Heart left ventricle (tissue), 16 donors: ENCODE results near the gene SPON2. TPM values are rescaled to one million over a fixed set of nuclear protein-coding genes. Genes with fewer than 3 reads are reported as not detected.

Source experiments
- ATAC-seq, 4 donors: fragments of 200-7000 bp; cut with Tn5 transposase; one replicate each; pipeline ENCODE4 v1.9.1; 2020 to 2022; ENCODE audit warnings: moderate library complexity in 4 of 4, mild to moderate bottlenecking in 3 of 4, moderate number of reproducible peaks in 1 of 4
- DNase-seq, 5 donors: peaks; one replicate each; pipeline ENCODE4 v3.0.0-alpha.2; 2020
- H3K27ac ChIP-seq, 12 donors: fragments of 200-600 bp; sonication (generic) in 4 of 12; one replicate each; pipeline versions ENCODE4 v1.5.0 to v1.8.0; 2016 to 2022; ENCODE audit warnings: mild to moderate bottlenecking in 2 of 12
- H3K27me3 ChIP-seq, 9 donors: fragments of 200-600 bp; sonication (generic) in 2 of 9; one replicate each; pipeline versions ENCODE4 v1.5.1 to v1.8.0; 2016 to 2022; ENCODE audit warnings: mild to moderate bottlenecking in 3 of 9
- H3K36me3 ChIP-seq, 9 donors: fragments of 200-600 bp; sonication (generic) in 2 of 9; one replicate each; pipeline versions ENCODE4 v1.5.0 to v1.8.0; 2018 to 2022; ENCODE audit warnings: mild to moderate bottlenecking in 2 of 9
- H3K4me1 ChIP-seq, 12 donors: fragments of 200-600 bp; sonication (generic) in 4 of 12; one replicate each; pipeline versions ENCODE4 v1.5.0 to v1.8.0; 2016 to 2022; ENCODE audit warnings: mild to moderate bottlenecking in 3 of 12
- H3K4me3 ChIP-seq, 12 donors: fragments of 200-600 bp; sonication (generic) in 4 of 12; one replicate each; pipeline versions ENCODE4 v1.5.0 to v1.8.0; 2017 to 2022; ENCODE audit warnings: mild to moderate bottlenecking in 9 of 12, moderate library complexity in 4 of 12
- H3K9me3 ChIP-seq, 12 donors: fragments of 200-600 bp; sonication (generic) in 4 of 12; one replicate each; pipeline versions ENCODE4 v1.5.0 to v1.8.0; 2016 to 2022; ENCODE audit warnings: mild to moderate bottlenecking in 1 of 12
- POLR2A ChIP-seq, 2 donors: fragments of 450-650 bp; IDR thresholded peaks; one replicate each; pipeline ENCODE4 v1.6.1; 2017; ENCODE audit warnings: antibody characterized with exemption in 2 of 2, mild to moderate bottlenecking in 2 of 2, moderate library complexity in 2 of 2
- WGBS, 4 donors: extraction: QIAGEN DNeasy Blood & Tissue Kit in 2 of 4; methylation state at CpG; one replicate each; pipeline versions ENCODE4 v1.1.5 to v1.1.7; 2013 to 2018; 5-methylcytosine and 5-hydroxymethylcytosine counted together
- intact Hi-C, 10 donors: fragments of 100-400 bp; cut with DNase I; formaldehyde crosslinking; loops; one replicate each; pipeline versions ENCODE4 v1.11.1 to v1.14.2; 2022
- polyA plus RNA-seq, 2 donors: library from polyadenylated mRNA; stranded (reverse); fragments of 200-250 nt; gene quantifications; one replicate each; pipeline ENCODE4 v1.2.3, GENCODE V29; 2013
- total RNA-seq, 9 donors: library from RNA; depleted of rRNA in 2 of 9; stranded (reverse); fragments of >200 nt in 2 of 9; fragmentation: NEBNext Ultra II Directional in 3 of 9; extraction: Animal tissue kit (Norgen Biotek cat#: 25700) in 3 of 9; gene quantifications; one replicate each; pipeline versions ENCODE4 v1.1.0 to v1.2.4, GENCODE V29; 2016 to 2023
- TF ChIP-seq, protein P1 (sequence below), 12 donors: fragments of 200-600 bp; sonication (generic) in 4 of 12; IDR thresholded peaks; one replicate each; pipeline versions ENCODE4 v1.5.0 to v1.8.0; 2018 to 2022; ENCODE audit warnings: antibody characterized with exemption in 12 of 12, mild to moderate bottlenecking in 5 of 12
- donor health status: ischemic (EF 13 %, LVEDD 7.1; RV severe dilation, severe dysfunction).
- donor health status: healthy with polysubstance abuse.
- donor health status: DM: no; HTN: yes; CAD: no.
- donor health status: DM: no; HTN: no; CAD: no.
- donor health status: ischemic (EF 25% LVEDD 6.9; RV normal size, moderate dysfunction).
- donor health status: ischemic (EF 25% LVEDD 5.7; RV mildly dilated, moderate dysfunction).
- donor health status: healthy.
- donor health status: DM: yes; HTN: yes; CAD: no.
- donor health status: ischemic (EF 35%, LVEDD 5.7; RV mildly dilated, moderate dysfunction).
- donor health status: nonischemic (EF 11% LVEDD 7.7; RV severe dilation, severe dysfunction).
- donor health status: DM: yes; HTN: yes; CAD: no.
- donor health status: PGD.
- donor health status: ischemic (EF 29% LVEDD 5.4; RV normal size, mild dysfunction).
- donor health status: nonischemic (EF 23%, LVEDD 6.1; RV moderate dilation, normal function).

The SPON2 gene
- total and polyA plus RNA-seq, 11 donors: 7.8 to 36.3 (median 13.7) TPM

- no peaks in the 10 kb centered on the region for H3K9me3 ChIP-seq
- H3K36me3 ChIP-seq: peaks cover 0 to 9% (median 0%) of the 10 kb centered on the region in 9 donors
- DNase-seq (no peak), ATAC-seq (no peak)
- H3K4me1 ChIP-seq: peaks cover 0 to 33% (median 10%) of the 10 kb centered on the region in 12 donors
- TF ChIP-seq, protein P1, sequence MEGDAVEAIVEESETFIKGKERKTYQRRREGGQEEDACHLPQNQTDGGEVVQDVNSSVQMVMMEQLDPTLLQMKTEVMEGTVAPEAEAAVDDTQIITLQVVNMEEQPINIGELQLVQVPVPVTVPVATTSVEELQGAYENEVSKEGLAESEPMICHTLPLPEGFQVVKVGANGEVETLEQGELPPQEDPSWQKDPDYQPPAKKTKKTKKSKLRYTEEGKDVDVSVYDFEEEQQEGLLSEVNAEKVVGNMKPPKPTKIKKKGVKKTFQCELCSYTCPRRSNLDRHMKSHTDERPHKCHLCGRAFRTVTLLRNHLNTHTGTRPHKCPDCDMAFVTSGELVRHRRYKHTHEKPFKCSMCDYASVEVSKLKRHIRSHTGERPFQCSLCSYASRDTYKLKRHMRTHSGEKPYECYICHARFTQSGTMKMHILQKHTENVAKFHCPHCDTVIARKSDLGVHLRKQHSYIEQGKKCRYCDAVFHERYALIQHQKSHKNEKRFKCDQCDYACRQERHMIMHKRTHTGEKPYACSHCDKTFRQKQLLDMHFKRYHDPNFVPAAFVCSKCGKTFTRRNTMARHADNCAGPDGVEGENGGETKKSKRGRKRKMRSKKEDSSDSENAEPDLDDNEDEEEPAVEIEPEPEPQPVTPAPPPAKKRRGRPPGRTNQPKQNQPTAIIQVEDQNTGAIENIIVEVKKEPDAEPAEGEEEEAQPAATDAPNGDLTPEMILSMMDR (IDR thresholded peaks at IDR 0.05): no peak
- TF ChIP-seq POLR2A (IDR thresholded peaks at IDR 0.05): no peak
- 82 to 97% (median 90%) methylated on average over 13 of the region's 13 CpGs for WGBS, 4 donors
- H3K27ac ChIP-seq: no peak overlapping the region
- H3K4me3 ChIP-seq: no peak overlapping the region
- intact Hi-C loops: loop anchor here in 9 of 10 donors (5.0 to 10.0 kb wide), 8 partner anchors 47 to 180 kb away; partner anchors contain the start of genes CTBP1 (in 6 of the 9) and UVSSA (in 2 of the 9)
- H3K27me3 ChIP-seq: peaks cover 0 to 10% (median 0%) of the 10 kb centered on the region in 9 donors
Measured at GRCh38 chr4:1164956-1165545, 7.3 kb downstream of the SPON2 start.

- peaks cover 0 to 3% (median 0%) of the 10 kb centered on the region in 9 donors for H3K36me3 ChIP-seq
- intact Hi-C loops: loop anchor here in 3 of 10 donors (10.0 kb wide), 2 partner anchors 80 to 180 kb away; partner anchors contain the start of genes UVSSA (in 2 of the 3) and CTBP1 (in 1 of the 3)
- WGBS, 4 donors: 89 to 94% (median 91%) methylated on average over 5 of the region's 5 CpGs
- H3K9me3 ChIP-seq: no peaks in the 10 kb centered on the region
- DNase-seq (no peak), ATAC-seq (no peak)
- H3K4me3 ChIP-seq: no peak overlapping the region
- TF ChIP-seq, protein P1 (IDR thresholded peaks at IDR 0.05): no peak
- no peak for TF ChIP-seq POLR2A (IDR thresholded peaks at IDR 0.05)
- no peak overlapping the region for H3K27ac ChIP-seq
- peaks cover 0 to 6% (median 0%) of the 10 kb centered on the region in 9 donors for H3K27me3 ChIP-seq
- peaks cover 0 to 28% (median 10%) of the 10 kb centered on the region in 12 donors for H3K4me1 ChIP-seq
Measured at GRCh38 chr4:1164444-1164843, 7.9 kb downstream of the SPON2 start.

- no peak overlapping the region for H3K4me3 ChIP-seq
- TF ChIP-seq POLR2A (IDR thresholded peaks at IDR 0.05): no peak
- TF ChIP-seq, protein P1 (IDR thresholded peaks at IDR 0.05): no peak
- H3K9me3 ChIP-seq: no peaks in the 10 kb centered on the region
- 83 to 93% (median 85%) methylated on average over 4 of the region's 4 CpGs for WGBS, 4 donors
- no peak for DNase-seq
- peaks cover 0 to 4% (median 0%) of the 10 kb centered on the region in 9 donors for H3K27me3 ChIP-seq
- intact Hi-C loops: loop anchor here in 3 of 10 donors (10.0 kb wide), 2 partner anchors 81 to 181 kb away; partner anchors contain the start of genes UVSSA (in 2 of the 3) and CTBP1 (in 1 of the 3)
- no peaks in the 10 kb centered on the region for H3K36me3 ChIP-seq
- H3K4me1 ChIP-seq: peaks cover 0 to 28% (median 10%) of the 10 kb centered on the region in 12 donors
- no peak for ATAC-seq
- H3K27ac ChIP-seq: peak overlapping the region in 1 of 12 donors; percentile 70
Measured at GRCh38 chr4:1164040-1164439, 8.3 kb downstream of the SPON2 start.

- 70 to 86% (median 79%) methylated on average over 1 of the region's 1 CpG for WGBS, 4 donors
- ATAC-seq: no peak
- TF ChIP-seq POLR2A (IDR thresholded peaks at IDR 0.05): no peak
- TF ChIP-seq, protein P1 (IDR thresholded peaks at IDR 0.05): no peak
- Histone ChIP-seq H3K27me3 (no peaks in the 10 kb centered on the region), H3K27ac (no peak overlapping the region), H3K4me3 (no peak overlapping the region), H3K36me3 (no peaks in the 10 kb centered on the region), H3K9me3 (peaks cover 0 to 17% (median 8%) of the 10 kb centered on the region in 12 donors), H3K4me1 (peaks cover 0 to 8% (median 0%) of the 10 kb centered on the region in 12 donors)
- DNase-seq: no peak
- intact Hi-C loops: loop anchor here in 3 of 10 donors (10.0 kb wide), 2 partner anchors 84 to 184 kb away; partner anchors contain the start of genes UVSSA (in 2 of the 3) and CTBP1 (in 1 of the 3)
Measured at GRCh38 chr4:1160351-1160750, 12.0 kb downstream of the SPON2 start.
